GM12875 (cell line): Measurements from ENCODE around the gene RIPK3.
A peak's percentile ranks its signal among the peaks of the same experiment; 100 is the strongest.

Experiments
- H3K4me3 ChIP-seq: one replicate; pipeline ENCODE4 v1.5.1; 2011; ENCODE audit warnings: low read depth, low read length, control low read depth
- TF ChIP-seq, protein P1 (sequence below): IDR thresholded peaks from 2 replicates; pipeline ENCODE4 v1.5.1; 2011; ENCODE audit warnings: low read depth, mild to moderate bottlenecking, control low read depth, inconsistent platforms, low read length, moderate library complexity, borderline replicate concordance; ENCODE audit not compliant: insufficient read depth

RIPK3 gene

GRCh38 chr14:24334431-24335291, 5.1 kb downstream of the RIPK3 start, which contains the start of gene ADCY4:
Gene ADCY4, minus strand, starts transcription at chr14:24335071. Its CDS starts 419 bp downstream, at chr14:24334652.
- H3K4me3 ChIP-seq, result no peak within 1 kb of the TSS
- TF ChIP-seq, protein P1, sequence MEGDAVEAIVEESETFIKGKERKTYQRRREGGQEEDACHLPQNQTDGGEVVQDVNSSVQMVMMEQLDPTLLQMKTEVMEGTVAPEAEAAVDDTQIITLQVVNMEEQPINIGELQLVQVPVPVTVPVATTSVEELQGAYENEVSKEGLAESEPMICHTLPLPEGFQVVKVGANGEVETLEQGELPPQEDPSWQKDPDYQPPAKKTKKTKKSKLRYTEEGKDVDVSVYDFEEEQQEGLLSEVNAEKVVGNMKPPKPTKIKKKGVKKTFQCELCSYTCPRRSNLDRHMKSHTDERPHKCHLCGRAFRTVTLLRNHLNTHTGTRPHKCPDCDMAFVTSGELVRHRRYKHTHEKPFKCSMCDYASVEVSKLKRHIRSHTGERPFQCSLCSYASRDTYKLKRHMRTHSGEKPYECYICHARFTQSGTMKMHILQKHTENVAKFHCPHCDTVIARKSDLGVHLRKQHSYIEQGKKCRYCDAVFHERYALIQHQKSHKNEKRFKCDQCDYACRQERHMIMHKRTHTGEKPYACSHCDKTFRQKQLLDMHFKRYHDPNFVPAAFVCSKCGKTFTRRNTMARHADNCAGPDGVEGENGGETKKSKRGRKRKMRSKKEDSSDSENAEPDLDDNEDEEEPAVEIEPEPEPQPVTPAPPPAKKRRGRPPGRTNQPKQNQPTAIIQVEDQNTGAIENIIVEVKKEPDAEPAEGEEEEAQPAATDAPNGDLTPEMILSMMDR, result no peak

- TF ChIP-seq, protein P1, result peak; percentile 82
- no peak overlapping the region for H3K4me3 ChIP-seq
Observed at GRCh38 chr14:24332268-24332993, 7.4 kb downstream of the RIPK3 start.

DNA sequence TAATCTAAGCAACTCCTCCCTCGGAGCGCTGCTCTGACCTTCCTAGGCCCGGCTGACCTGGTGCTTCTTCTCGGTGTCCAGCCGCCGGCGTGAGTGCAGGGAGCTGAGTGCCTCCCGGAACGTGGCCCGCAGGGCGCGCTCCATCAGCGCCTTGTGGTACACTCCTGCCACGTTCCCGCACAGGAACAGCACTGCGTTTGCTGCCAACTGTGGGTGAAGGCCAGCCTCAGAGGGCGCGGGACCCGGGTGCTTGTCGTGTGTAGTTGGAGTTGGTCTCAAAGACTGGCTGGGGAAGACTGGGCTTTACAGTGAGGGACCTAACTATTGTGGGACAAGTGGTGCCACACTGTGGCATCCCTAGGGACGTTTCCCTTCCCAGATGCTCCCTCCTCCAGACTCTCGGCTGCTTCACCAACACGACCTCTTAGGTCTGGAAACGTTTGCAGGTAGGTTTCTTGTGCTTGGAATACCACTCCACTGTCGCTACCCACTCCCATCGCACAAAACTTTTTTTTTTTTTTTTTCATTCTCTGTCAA, 8.0 kb downstream of the RIPK3 start:
- TF ChIP-seq, protein P1, result no peak
- H3K4me3 ChIP-seq, result no peak overlapping the region

DNA sequence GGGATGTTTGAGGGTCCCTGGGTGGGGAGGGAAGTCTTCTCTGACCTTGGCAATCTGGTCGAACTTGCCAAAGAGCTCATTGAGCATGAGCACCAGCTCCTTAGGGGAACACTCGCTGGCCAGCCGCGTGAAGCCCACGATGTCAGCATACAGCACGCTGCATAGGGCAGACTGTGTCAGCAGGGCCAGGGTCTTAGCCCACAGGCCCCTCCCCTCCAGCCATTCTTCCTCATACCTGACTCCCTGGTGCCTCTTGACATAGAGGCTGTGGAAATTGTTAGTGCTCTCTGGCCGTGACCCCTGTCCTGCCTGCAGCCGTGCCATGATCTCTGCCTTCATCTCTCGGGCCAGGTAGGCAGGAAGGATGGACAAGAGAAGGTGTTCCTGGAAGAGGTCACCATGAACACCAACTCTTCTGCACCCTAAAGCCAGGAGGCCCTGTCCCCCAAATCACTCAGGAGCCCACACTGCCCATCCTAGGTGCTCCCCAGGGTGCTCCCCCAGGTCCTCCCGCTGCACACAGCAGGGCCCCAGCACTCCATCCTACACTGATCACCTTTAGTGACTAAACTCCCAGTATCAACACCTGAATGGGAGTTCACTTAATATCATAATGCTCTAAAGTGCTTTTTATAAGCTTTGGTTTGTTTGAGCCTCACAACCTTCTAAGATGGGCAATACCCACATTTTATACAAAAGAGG, 8.7 kb downstream of the RIPK3 start:
- TF ChIP-seq, protein P1, result no peak
- no peak overlapping the region for H3K4me3 ChIP-seq

DNA sequence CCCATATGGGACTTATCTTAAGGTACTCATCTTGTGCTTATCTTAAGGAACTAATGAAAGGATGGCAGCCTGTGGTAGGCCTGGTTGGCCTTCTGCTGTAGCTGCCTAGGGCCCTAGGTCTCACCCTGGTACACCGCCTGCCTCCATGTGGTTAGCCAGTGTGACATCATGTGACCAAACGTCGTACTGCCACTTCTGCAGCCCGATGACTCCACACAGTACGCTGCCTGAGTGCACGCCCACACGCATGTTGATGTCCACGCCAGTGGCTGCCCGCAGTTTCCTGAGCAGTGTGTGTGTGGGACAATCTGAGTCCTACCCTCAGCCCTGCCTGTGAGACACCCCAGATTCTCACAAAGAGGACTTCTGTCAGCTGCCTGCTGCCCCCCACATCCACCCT, 10.1 kb downstream of the RIPK3 start:
- no peak overlapping the region for H3K4me3 ChIP-seq
- TF ChIP-seq, protein P1, result no peak

- no peak overlapping the region for H3K4me3 ChIP-seq
- TF ChIP-seq, protein P1, result no peak
Observed at GRCh38 chr14:24329073-24329663, 10.6 kb downstream of the RIPK3 start.
